Measurements from ENCODE around the gene FAM162A.

Gene FAM162A

GRCh38 chr3:122407946-122408345 lies 24.0 kb downstream of the FAM162A start:
- TF ChIP-seq Cebpa-rat (IDR thresholded peaks at IDR 0.05), result no peak
- no peak overlapping the region for H3K27ac ChIP-seq
- H3K36me3 ChIP-seq, result peaks cover 52 to 97% (median 89%) of the 10 kb centered on the region in 11 experiments; a peak in 21 of 22 replicates
- H3K9ac ChIP-seq, result no peak overlapping the region
- H3K4me1 ChIP-seq, result peaks cover 0 to 77% (median 10%) of the 10 kb centered on the region in 10 experiments; a peak in 14 of 20 replicates
- peak overlapping the region in 2 of 11 experiments; percentile 80 to 84; a peak in 3 of 22 replicates for H3K4me2 ChIP-seq
- H4K20me1 ChIP-seq, result no peaks in the 10 kb centered on the region
- no peak overlapping the region for H3K4me3 ChIP-seq
- H3K9me3 ChIP-seq (replicated peaks in 1 of 11), result no peaks in the 10 kb centered on the region
- H3K27me3 ChIP-seq, result no peaks in the 10 kb centered on the region

- Histone ChIP-seq H3K27ac (peak overlapping the region in 4 of 11 experiments; percentile 34 to 60 (median 44); a peak in 5 of 22 replicates), H3K36me3 (peaks cover 49 to 93% (median 78%) of the 10 kb centered on the region in 11 experiments; a peak in 21 of 22 replicates), H4K20me1 (no peaks in the 10 kb centered on the region)
Observed at GRCh38 chr3:122409446-122409845, 25.5 kb downstream of the FAM162A start.

GRCh38 chr3:122410111-122410510 lies 26.1 kb downstream of the FAM162A start:
- Histone ChIP-seq H3K36me3 (peaks cover 42 to 86% (median 72%) of the 10 kb centered on the region in 11 experiments; a peak in 21 of 22 replicates), H3K27me3 (no peaks in the 10 kb centered on the region), H3K4me3 (no peak overlapping the region), H3K4me2 (peak overlapping the region in 4 of 11 experiments; percentile 35 to 84 (median 70); a peak in 7 of 22 replicates), H3K9me3 (replicated peaks in 1 of 11) (no peaks in the 10 kb centered on the region), H3K4me1 (peaks cover 16 to 77% (median 27%) of the 10 kb centered on the region in 10 experiments), H3K9ac (no peak overlapping the region), H3K27ac (peak overlapping the region in 2 of 11 experiments; percentile 35 to 52; a peak in 3 of 22 replicates), H4K20me1 (no peaks in the 10 kb centered on the region)
- no peak for TF ChIP-seq Cebpa-rat (IDR thresholded peaks at IDR 0.05)

More at GRCh38 chr3:122409446-122409845, 25.5 kb downstream of the FAM162A start:
- Histone ChIP-seq H3K4me1 (peaks cover 9 to 77% (median 21%) of the 10 kb centered on the region in 10 experiments), H3K4me2 (peak overlapping the region in 6 of 11 experiments; percentile 9 to 84 (median 49); a peak in 10 of 22 replicates), H3K4me3 (peak overlapping the region in 2 of 10 experiments; percentile 10 to 21; a peak in 2 of 20 replicates), H3K27me3 (no peaks in the 10 kb centered on the region), H3K9ac (peak overlapping the region in 3 of 11 experiments; percentile 2 to 36 (median 20); a peak in 5 of 22 replicates), H3K9me3 (replicated peaks in 1 of 11) (no peaks in the 10 kb centered on the region)
- no peak for TF ChIP-seq Cebpa-rat (IDR thresholded peaks at IDR 0.05)

GRCh38 chr3:122410639-122411038 lies 26.7 kb downstream of the FAM162A start:
- Histone ChIP-seq H3K27ac (no peak overlapping the region), H3K36me3 (peaks cover 37 to 81% (median 66%) of the 10 kb centered on the region in 11 experiments; a peak in 21 of 22 replicates), H3K4me3 (no peak overlapping the region), H3K27me3 (no peaks in the 10 kb centered on the region), H3K9ac (no peak overlapping the region), H3K9me3 (replicated peaks in 1 of 11) (no peaks in the 10 kb centered on the region), H4K20me1 (no peaks in the 10 kb centered on the region), H3K4me1 (peaks cover 19 to 74% (median 31%) of the 10 kb centered on the region in 10 experiments), H3K4me2 (peak overlapping the region in 2 of 11 experiments; percentile 80 to 84; a peak in 3 of 22 replicates)
- TF ChIP-seq Cebpa-rat (IDR thresholded peaks at IDR 0.05), result no peak

DNA sequence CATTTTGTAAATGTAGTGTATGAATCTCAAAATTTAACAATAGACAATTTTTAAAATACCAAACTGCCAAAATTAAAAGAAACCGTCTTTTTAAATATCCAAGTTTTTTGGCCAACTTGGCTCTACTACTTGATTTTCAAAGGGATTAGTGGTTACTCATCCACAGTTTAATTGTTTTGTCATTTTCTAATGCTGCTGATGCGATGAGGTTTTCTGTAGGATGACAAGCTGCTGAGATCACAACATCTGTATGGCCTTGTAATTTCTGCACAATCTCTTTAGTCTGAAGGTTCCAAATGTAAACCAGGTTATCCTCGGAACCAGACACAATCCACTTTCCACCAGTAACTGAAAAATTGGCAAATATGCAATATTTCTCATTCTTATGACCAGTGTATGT lies 30.4 kb downstream of the FAM162A start:
- Histone ChIP-seq H3K9me3 (replicated peaks in 1 of 11) (no peaks in the 10 kb centered on the region), H3K36me3 (peaks cover 16 to 43% (median 34%) of the 10 kb centered on the region in 11 experiments; a peak in 19 of 22 replicates), H3K4me2 (peak overlapping the region; percentile 81 to 98 (median 89); a peak in 21 of 22 replicates), H3K27me3 (no peaks in the 10 kb centered on the region), H3K4me3 (peak overlapping the region in 1 of 10 experiments; percentile 80; a peak in 4 of 20 replicates), H3K27ac (no peak overlapping the region), H3K4me1 (peaks cover 22 to 63% (median 36%) of the 10 kb centered on the region in 10 experiments), H3K9ac (peak overlapping the region in 1 of 11 experiments; percentile 8; a peak in 2 of 22 replicates), H4K20me1 (no peaks in the 10 kb centered on the region)
- no peak for TF ChIP-seq Cebpa-rat (IDR thresholded peaks at IDR 0.05)

DNA sequence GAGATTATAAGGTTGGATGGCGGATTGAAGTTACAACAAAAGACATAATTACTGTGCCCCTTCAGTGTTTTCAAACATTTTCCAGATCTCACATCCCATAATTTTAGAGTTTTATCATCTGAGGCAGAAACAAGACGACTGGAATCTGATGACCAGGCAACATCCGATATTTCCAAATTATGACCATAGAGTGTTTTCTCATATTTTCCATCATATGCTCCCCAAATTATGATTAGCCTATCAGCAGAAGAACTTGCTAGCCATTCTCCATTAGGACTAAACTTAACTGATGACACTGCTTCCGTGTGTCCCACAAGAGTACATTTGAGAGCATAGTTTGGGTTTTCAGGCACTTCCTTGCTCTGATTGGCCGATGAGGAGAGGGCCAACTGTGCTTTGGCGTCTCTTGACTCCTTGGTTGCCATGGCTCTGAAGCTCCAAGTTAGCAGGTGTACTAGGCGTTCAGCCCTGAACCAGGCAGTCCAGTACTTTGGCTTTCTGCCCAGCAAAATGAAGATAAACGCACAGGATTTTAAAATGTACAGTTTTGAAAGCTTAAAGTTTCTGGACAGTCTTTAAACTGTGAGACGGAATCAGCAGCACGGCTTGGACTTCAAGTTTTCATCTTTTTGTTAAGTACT lies 31.2 kb downstream of the FAM162A start:
- Histone ChIP-seq H3K27ac (peak overlapping the region; percentile 79 to 90 (median 83)), H3K27me3 (no peaks in the 10 kb centered on the region)

DNA sequence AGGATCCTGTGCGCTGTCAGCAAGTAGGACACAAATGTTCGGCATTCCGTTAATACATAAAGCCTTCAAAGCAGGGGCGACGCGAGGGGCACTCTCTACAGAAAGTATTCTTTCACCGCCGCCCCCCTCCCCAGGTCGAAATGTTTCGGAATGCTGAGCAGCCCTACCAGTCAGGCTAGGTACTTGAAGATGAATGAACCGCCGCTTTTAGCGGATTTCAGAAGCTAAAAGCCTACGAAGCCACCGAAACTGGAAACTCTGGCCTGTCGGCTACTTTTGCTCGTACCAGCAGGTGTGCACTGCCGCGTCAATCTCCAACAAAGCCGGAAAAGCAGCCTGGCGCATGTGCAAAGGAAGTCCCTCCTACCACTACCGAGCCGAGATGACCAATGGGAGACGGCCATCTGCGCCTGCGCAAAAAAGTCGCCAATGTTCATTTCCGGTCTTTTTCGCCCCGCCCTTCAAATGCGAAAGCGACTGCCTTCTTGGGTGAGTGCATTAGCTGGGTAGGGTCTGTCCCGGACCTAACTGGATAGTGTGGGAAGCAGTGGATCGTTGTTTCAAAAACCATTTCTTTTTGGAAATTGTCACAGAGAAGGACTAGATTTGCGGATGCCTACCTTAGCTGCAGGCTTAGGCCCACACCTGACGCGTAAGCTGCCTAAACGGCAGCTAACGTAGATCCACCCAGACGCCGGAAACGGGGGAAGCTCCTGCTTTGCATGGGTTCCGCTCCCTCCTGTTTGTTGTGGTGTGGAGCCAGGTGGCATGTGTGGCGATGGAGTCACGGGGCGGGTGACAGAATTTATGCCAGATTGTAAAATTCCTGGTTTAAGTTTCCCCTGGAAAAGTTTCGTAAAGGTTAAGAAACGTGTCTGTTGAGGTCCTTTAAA lies 32.0 kb downstream of the FAM162A start, which contains the start of gene WDR5B:
TSS of gene WDR5B (minus strand) at position 301 of the 893 bp plus-strand sequence. CDS start 534 bp downstream, outside the sequence.
- Histone ChIP-seq H3K36me3 (peaks cover 4 to 28% (median 20%) of the 10 kb centered on the region in 11 experiments; a peak in 16 of 22 replicates), H3K27ac (peak within 1 kb of the TSS; percentile 79 to 90 (median 83))
- no peak for TF ChIP-seq Cebpa-rat (IDR thresholded peaks at IDR 0.05)

More for the DNA sequence above, 31.2 kb downstream of the FAM162A start:
- no peak for TF ChIP-seq Cebpa-rat (IDR thresholded peaks at IDR 0.05)
- Histone ChIP-seq H3K9ac (peak overlapping the region; percentile 80 to 89 (median 84)), H3K4me1 (peaks cover 19 to 54% (median 34%) of the 10 kb centered on the region in 10 experiments), H4K20me1 (peaks cover 0 to 2% (median 0%) of the 10 kb centered on the region in 11 experiments; a peak in 1 of 22 replicates), H3K9me3 (replicated peaks in 1 of 11) (no peaks in the 10 kb centered on the region), H3K36me3 (peaks cover 12 to 35% (median 27%) of the 10 kb centered on the region in 11 experiments; a peak in 18 of 22 replicates), H3K4me3 (peak overlapping the region; percentile 76 to 90 (median 84)), H3K4me2 (peak overlapping the region; percentile 81 to 98 (median 89))

DNA sequence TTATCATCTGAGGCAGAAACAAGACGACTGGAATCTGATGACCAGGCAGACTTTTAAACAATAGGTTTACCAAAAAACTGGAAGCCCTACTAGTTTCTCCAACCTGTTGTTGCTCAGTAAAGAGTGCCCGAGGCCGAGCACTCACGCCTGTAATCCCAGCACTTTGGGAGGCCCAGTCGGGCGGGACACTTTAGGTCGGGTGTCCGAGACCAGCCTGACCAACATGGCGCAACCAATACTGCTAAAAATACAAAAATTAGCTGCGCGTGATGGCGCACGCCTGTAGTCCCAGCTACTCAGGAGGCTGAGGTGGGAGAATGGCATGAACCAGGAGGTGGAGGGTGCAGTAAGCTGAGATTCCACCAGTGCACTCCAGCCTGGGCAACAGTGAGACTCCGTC lies 33.0 kb downstream of the FAM162A start:
- peaks cover 3 to 29% (median 14%) of the 10 kb centered on the region in 11 experiments; a peak in 18 of 22 replicates for H3K36me3 ChIP-seq
- peak overlapping the region; percentile 80 to 89 (median 84) for H3K9ac ChIP-seq
- TF ChIP-seq Cebpa-rat (IDR thresholded peaks at IDR 0.05), result no peak
- no peaks in the 10 kb centered on the region for H3K9me3 ChIP-seq (replicated peaks in 1 of 11)
- peak overlapping the region; percentile 79 to 90 (median 83) for H3K27ac ChIP-seq
- no peaks in the 10 kb centered on the region for H3K27me3 ChIP-seq
- peak overlapping the region; percentile 76 to 98 (median 83) for H3K4me2 ChIP-seq
- peaks cover 19 to 43% (median 33%) of the 10 kb centered on the region in 10 experiments for H3K4me1 ChIP-seq
- H3K4me3 ChIP-seq, result peak overlapping the region; percentile 76 to 90 (median 84)
- peaks cover 0 to 5% (median 0%) of the 10 kb centered on the region in 11 experiments; a peak in 1 of 22 replicates for H4K20me1 ChIP-seq

More for the DNA sequence above, 32.0 kb downstream of the FAM162A start, which contains the start of gene WDR5B:
- Histone ChIP-seq H4K20me1 (peaks cover 0 to 5% (median 0%) of the 10 kb centered on the region in 11 experiments; a peak in 1 of 22 replicates), H3K27me3 (no peaks in the 10 kb centered on the region), H3K9ac (peak within 1 kb of the TSS; percentile 80 to 89 (median 84)), H3K4me3 (peak within 1 kb of the TSS; percentile 76 to 90 (median 84)), H3K9me3 (replicated peaks in 1 of 11) (no peaks in the 10 kb centered on the region), H3K4me2 (peak within 1 kb of the TSS; percentile 81 to 98 (median 89)), H3K4me1 (peaks cover 19 to 47% (median 33%) of the 10 kb centered on the region in 10 experiments)
